IMR-90 (cell line): ENCODE results near the gene DAAM1.

Experiments
- BHLHE40 ChIP-seq: fragments of 150-350 bp; IDR thresholded peaks from 2 replicates; pipeline ENCODE4 v1.6.1; 2016; ENCODE audit warnings: mild to moderate bottlenecking, low read depth, low read length
- CEBPB ChIP-seq: IDR thresholded peaks from 2 replicates; pipeline ENCODE4 v1.6.1; 2012; ENCODE audit warnings: low read depth, low read length, improper control_type of control experiment
- CHD1 ChIP-seq: IDR thresholded peaks from 2 replicates; pipeline ENCODE4 v1.6.1; 2012; ENCODE audit warnings: low read depth, low read length, improper control_type of control experiment
- FOS ChIP-seq: fragments of 150-350 bp; IDR thresholded peaks from 2 replicates; pipeline ENCODE4 v1.6.1; 2016; ENCODE audit warnings: low read depth, low read length
- POLR2A ChIP-seq: IDR thresholded peaks from 2 replicates; pipeline ENCODE4 v1.6.1; 2012; ENCODE audit warnings: mild to moderate bottlenecking, low read depth, low read length
- RAD21 ChIP-seq: IDR thresholded peaks from 2 replicates; pipeline ENCODE4 v1.6.1; 2012; ENCODE audit warnings: low read length, improper control_type of control experiment
- SMC3 ChIP-seq: fragments of 150-350 bp; IDR thresholded peaks from 2 replicates; pipeline ENCODE4 v1.6.1; 2016; ENCODE audit warnings: low read depth, mild to moderate bottlenecking, antibody characterized with exemption, low read length, moderate library complexity
- TF ChIP-seq, protein P1 (sequence below): conservative IDR thresholded peaks from 2 replicates; pipeline ENCODE4 v1.5.1; 2012; ENCODE audit warnings: mild to moderate bottlenecking, low read depth, low read length, improper control_type of control experiment

- TF ChIP-seq CHD1 (no peak), SMC3 (no peak), POLR2A (no peak), BHLHE40 (no peak), FOS (no peak), CEBPB (no peak), RAD21 (no peak)
- TF ChIP-seq, protein P1, sequence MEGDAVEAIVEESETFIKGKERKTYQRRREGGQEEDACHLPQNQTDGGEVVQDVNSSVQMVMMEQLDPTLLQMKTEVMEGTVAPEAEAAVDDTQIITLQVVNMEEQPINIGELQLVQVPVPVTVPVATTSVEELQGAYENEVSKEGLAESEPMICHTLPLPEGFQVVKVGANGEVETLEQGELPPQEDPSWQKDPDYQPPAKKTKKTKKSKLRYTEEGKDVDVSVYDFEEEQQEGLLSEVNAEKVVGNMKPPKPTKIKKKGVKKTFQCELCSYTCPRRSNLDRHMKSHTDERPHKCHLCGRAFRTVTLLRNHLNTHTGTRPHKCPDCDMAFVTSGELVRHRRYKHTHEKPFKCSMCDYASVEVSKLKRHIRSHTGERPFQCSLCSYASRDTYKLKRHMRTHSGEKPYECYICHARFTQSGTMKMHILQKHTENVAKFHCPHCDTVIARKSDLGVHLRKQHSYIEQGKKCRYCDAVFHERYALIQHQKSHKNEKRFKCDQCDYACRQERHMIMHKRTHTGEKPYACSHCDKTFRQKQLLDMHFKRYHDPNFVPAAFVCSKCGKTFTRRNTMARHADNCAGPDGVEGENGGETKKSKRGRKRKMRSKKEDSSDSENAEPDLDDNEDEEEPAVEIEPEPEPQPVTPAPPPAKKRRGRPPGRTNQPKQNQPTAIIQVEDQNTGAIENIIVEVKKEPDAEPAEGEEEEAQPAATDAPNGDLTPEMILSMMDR, result no peak
These were observed 147.6 kb downstream of the DAAM1 start for GRCh38 chr14:59336098-59336497.
